ENCODE measurements around the gene TAB3.

Gene TAB3

DNA sequence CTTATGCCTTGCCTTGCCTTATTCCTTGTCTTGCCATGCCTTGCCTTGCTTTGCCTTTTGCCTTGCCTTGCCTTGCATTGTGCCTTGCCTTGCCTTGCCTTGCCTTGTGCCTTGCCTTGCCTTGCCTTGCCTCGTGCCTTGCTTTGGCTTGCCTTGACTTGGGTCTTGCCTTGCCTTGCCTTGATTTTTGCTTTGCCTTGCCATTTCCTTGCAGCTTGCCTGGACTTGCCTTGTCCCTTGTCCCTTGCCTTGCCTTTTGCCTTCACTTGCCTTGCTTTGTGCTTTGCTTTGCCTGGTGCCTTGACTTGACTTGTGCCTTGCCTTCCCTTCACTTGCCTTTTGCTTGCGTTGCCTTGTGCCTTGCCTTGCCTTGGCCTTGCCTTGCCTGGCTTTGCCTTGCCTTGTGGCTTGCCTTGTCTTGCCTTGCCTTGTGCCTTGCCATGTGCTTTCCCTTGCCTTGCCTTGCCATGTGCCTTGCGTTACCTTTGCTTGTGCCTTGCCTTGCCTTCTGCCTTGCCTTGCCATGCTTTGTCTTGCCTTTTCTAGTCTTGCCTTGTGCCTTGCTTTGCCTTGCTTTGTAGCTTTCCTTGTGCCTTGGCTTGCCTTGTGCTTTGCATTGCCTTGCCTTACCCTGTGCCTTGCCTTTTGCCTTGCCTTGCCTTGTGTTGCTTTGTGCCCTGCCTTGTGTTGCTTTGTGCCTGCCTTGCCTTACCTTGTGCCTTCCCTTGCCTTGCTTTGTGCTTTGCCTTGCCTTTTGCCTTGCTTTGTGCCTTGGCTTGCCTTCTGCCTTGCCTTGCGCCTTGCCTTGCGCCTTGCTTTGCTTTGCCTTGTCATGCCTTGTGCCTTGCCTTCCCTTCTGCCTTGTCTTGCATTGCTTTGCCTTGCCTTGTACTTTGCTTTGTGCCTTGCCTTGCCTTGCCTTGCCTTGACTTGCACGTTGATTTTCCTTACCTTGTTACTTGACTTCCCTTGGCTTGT, 92.8 kb downstream of the TAB3 start:
- Histone ChIP-seq H3K36me3 (ENCODE audit: control insufficient read depth in 2 of 2, insufficient read depth in 2 of 2, low read length in 2 of 2) (no peaks in the 10 kb centered on the region), H3K9ac (ENCODE audit: low read length in 2 of 2) (no peak overlapping the region), H3K27ac (ENCODE audit: low read length) (no peak overlapping the region), H3K9me3 (ENCODE audit: control insufficient read depth in 2 of 2, low read length in 2 of 2) (peaks cover 0 to 42% of the 10 kb centered on the region in 2 donors), H3K4me3 (ENCODE audit: low read length in 2 of 2) (no peak overlapping the region), H3K4me1 (ENCODE audit: control insufficient read depth, insufficient read depth, low read length) (no peaks in the 10 kb centered on the region), H3K27me3 (ENCODE audit: control insufficient read depth in 1 of 2, insufficient read depth in 2 of 2, low read length in 2 of 2) (peaks cover 0 to 14% of the 10 kb centered on the region in 2 donors)

DNA sequence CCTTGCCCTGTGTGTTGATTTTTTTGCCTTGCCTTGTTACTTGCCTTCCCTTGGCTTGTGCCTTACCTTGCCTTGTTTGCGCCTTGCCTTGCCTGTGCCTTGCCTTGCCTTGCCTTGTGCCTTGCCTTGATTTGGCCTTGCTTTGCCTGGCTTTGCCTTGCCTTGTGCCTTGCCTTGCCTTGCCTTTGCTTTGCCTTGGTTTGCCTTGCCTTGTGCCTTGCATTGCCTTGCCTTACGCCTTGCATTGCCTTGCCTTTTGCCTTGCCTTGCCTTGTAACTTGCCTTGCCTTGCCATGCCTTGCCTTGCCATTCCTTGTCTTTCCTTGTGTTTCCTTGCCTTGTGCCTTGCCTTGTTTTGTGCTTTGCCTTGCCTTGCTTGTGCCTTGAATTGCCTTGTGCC, 94.6 kb downstream of the TAB3 start:
- Histone ChIP-seq H3K9ac (ENCODE audit: low read length in 2 of 2) (no peak overlapping the region), H3K36me3 (ENCODE audit: control insufficient read depth in 2 of 2, insufficient read depth in 2 of 2, low read length in 2 of 2) (no peaks in the 10 kb centered on the region), H3K9me3 (ENCODE audit: control insufficient read depth in 2 of 2, low read length in 2 of 2) (peaks cover 0 to 40% of the 10 kb centered on the region in 2 donors), H3K4me1 (ENCODE audit: control insufficient read depth, insufficient read depth, low read length) (no peaks in the 10 kb centered on the region), H3K27ac (ENCODE audit: low read length) (no peak overlapping the region), H3K4me3 (ENCODE audit: low read length in 2 of 2) (no peak overlapping the region), H3K27me3 (ENCODE audit: control insufficient read depth in 1 of 2, insufficient read depth in 2 of 2, low read length in 2 of 2) (peaks cover 0 to 14% of the 10 kb centered on the region in 2 donors)

DNA sequence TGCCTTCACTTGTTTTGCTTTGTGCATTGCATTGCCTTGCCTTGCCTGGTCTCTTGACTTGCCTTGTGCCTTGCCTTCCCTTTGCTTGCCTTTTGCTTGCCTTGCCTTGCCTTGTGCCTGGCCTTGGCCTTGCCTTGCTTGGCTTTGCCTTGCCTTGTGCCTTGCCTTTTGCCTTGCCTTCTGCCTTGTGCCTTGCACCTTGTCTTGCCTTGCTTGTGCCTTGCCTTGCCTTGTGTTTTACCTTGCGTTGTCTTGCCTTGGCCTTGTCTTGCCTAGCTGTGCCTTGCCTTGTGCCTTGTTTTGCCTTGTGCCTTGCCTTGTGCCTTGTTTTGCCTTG, 95.3 kb downstream of the TAB3 start:
- H3K9me3 ChIP-seq (ENCODE audit: control insufficient read depth in 2 of 2, low read length in 2 of 2), result peaks cover 0 to 38% of the 10 kb centered on the region in 2 donors
- no peak overlapping the region for H3K27ac ChIP-seq (ENCODE audit: low read length)
- H3K4me1 ChIP-seq (ENCODE audit: control insufficient read depth, insufficient read depth, low read length), result no peaks in the 10 kb centered on the region
- H3K9ac ChIP-seq (ENCODE audit: low read length in 2 of 2), result no peak overlapping the region
- H3K4me3 ChIP-seq (ENCODE audit: low read length in 2 of 2), result no peak overlapping the region
- H3K36me3 ChIP-seq (ENCODE audit: control insufficient read depth in 2 of 2, insufficient read depth in 2 of 2, low read length in 2 of 2), result no peaks in the 10 kb centered on the region
- H3K27me3 ChIP-seq (ENCODE audit: control insufficient read depth in 1 of 2, insufficient read depth in 2 of 2, low read length in 2 of 2), result peaks cover 0 to 17% of the 10 kb centered on the region in 2 donors

DNA sequence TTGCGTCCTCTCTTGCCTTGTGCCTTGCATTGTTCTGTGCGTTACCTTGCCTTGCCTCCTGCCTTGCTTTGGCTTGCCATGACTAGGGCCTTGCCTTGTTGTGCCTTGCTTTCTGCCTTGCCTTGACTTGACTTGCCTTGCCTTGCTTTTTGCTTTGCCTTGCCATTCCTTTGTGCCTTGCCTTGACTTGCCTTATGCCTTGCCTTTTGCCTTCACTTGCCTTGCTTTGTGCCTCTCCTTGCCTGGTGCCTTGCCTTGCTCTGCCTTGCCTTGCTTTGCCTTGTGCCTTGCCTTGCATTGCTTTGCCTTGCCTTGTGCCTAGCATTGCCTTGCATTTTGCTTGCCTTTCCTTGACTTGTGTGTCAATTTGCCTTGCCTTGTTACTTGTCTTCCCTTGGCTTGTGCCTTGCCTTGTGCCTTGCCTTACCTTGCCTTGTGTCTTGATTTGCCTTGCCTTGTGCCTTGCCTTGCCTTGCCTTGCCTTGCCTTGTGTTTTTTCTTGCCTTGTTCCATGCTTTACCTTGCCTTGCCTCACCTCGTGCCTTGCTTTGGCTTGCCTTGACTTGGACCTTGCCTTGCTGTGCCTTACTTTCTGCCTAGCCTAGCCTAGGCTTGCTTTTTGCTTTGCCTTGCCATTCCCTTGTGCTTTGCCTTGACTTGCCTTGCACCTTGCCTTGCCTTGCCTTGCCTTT, 95.8 kb downstream of the TAB3 start:
- no peak overlapping the region for H3K9ac ChIP-seq (ENCODE audit: low read length in 2 of 2)
- no peak overlapping the region for H3K4me3 ChIP-seq (ENCODE audit: low read length in 2 of 2)
- no peaks in the 10 kb centered on the region for H3K36me3 ChIP-seq (ENCODE audit: control insufficient read depth in 2 of 2, insufficient read depth in 2 of 2, low read length in 2 of 2)
- H3K4me1 ChIP-seq (ENCODE audit: control insufficient read depth, insufficient read depth, low read length), result no peaks in the 10 kb centered on the region
- peaks cover 0 to 17% of the 10 kb centered on the region in 2 donors for H3K27me3 ChIP-seq (ENCODE audit: control insufficient read depth in 1 of 2, insufficient read depth in 2 of 2, low read length in 2 of 2)
- peaks cover 0 to 32% of the 10 kb centered on the region in 2 donors for H3K9me3 ChIP-seq (ENCODE audit: control insufficient read depth in 2 of 2, low read length in 2 of 2)
- no peak overlapping the region for H3K27ac ChIP-seq (ENCODE audit: low read length)

DNA sequence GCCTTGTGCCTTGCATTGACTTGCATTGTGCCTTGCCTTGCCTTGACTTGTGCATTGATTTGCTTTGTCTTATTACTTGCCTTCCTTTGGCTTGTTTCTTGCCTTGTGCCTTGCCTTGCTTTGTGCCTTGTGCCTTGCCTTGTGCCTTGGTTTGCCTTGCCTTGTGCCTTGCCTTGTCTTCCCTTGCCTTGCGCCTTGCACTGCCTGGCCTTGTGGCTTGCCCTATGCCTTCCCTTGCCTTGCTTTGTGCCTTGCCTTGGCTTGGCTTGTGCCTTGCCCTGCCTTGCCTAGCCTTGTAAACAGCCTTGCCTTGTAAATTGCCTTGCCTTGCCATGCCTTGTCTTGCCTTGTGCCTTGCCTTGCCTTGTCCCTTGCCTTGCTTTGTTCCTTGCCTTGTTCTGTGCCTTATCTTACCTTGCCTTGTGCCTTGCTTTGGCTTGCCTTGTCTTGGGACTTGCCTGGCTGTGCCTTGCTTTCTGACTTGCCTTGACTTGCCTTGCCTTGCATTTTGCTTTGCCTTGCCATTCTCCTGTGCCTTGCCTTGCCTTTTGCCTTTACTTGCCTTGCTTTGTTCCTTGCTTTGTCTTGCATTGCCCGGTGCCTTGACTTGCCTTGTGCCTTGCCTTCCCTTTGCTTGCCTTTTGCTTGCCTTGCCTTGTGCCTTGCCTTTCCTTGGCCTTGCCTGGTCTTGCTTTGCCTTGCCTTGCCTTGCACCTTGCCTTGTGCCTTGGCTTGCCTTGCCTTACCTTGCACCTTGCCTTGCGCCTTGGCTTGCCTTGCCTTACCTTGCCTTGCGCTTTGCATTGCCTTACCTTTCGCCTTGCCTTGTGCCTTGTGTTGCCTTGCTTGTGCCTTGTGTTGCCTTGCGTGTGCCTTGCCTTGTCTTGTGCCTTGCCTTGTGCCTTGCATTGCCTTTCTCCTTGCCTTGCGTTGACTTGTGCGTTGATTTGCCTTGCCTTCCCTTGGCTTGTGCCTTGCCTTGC, 97.5 kb downstream of the TAB3 start:
- H3K4me1 ChIP-seq (ENCODE audit: control insufficient read depth, insufficient read depth, low read length), result no peaks in the 10 kb centered on the region
- no peak overlapping the region for H3K27ac ChIP-seq (ENCODE audit: low read length)
- H3K4me3 ChIP-seq (ENCODE audit: low read length in 2 of 2), result no peak overlapping the region
- peaks cover 0 to 17% of the 10 kb centered on the region in 2 donors for H3K27me3 ChIP-seq (ENCODE audit: control insufficient read depth in 1 of 2, insufficient read depth in 2 of 2, low read length in 2 of 2)
- H3K36me3 ChIP-seq (ENCODE audit: control insufficient read depth in 2 of 2, insufficient read depth in 2 of 2, low read length in 2 of 2), result no peaks in the 10 kb centered on the region
- peaks cover 0 to 27% of the 10 kb centered on the region in 2 donors for H3K9me3 ChIP-seq (ENCODE audit: control insufficient read depth in 2 of 2, low read length in 2 of 2)
- H3K9ac ChIP-seq (ENCODE audit: low read length in 2 of 2), result no peak overlapping the region

DNA sequence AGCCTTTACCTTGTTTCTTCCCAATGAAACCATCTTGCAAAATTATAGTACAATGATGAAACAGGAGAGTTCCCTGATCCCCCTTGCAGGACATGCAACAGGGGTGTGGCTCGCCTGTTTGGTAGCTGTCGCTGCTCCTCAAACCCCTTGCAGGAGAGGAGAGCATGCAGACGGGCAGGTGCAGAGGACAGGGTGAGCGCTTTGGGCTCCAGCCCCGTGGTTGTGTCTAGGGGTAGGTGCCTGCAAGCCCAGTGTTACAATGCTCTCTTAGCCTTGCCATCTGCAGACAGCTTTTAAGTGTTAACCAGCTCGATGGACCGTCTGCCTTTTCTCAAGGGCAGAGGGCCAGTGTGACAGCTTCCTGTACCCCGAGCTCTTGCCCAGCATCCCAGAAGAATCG, 102.0 kb downstream of the TAB3 start:
- no peaks in the 10 kb centered on the region for H3K36me3 ChIP-seq (ENCODE audit: control insufficient read depth in 2 of 2, insufficient read depth in 2 of 2, low read length in 2 of 2)
- H3K27ac ChIP-seq (ENCODE audit: low read length), result no peak overlapping the region
- no peaks in the 10 kb centered on the region for H3K4me1 ChIP-seq (ENCODE audit: control insufficient read depth, insufficient read depth, low read length)
- H3K4me3 ChIP-seq (ENCODE audit: low read length in 2 of 2), result no peak overlapping the region
- H3K27me3 ChIP-seq (ENCODE audit: control insufficient read depth in 1 of 2, insufficient read depth in 2 of 2, low read length in 2 of 2), result peaks cover 0 to 7% of the 10 kb centered on the region in 2 donors
- peaks cover 0 to 9% of the 10 kb centered on the region in 2 donors for H3K9me3 ChIP-seq (ENCODE audit: control insufficient read depth in 2 of 2, low read length in 2 of 2)
- no peak overlapping the region for H3K9ac ChIP-seq (ENCODE audit: low read length in 2 of 2)

DNA sequence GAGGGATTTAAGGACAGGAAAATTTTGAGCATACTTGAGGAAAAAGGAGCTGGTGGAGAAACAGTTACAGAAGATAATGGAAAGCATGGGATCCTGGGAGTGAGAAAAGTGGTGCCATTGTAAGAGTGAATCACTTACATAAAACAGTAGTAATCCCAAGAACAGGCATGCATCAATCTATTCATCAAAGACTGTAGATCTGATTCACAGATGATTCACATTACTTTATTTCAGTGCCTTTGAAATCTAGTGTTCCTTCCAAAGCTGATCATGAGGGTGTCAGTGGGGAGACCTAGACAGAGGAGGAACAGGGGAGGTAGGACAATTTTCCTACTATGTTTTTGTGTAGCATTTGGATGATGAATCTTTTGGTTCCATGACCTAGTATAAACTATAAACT, 102.7 kb downstream of the TAB3 start:
- no peaks in the 10 kb centered on the region for H3K36me3 ChIP-seq (ENCODE audit: control insufficient read depth in 2 of 2, insufficient read depth in 2 of 2, low read length in 2 of 2)
- H3K4me1 ChIP-seq (ENCODE audit: control insufficient read depth, insufficient read depth, low read length), result no peaks in the 10 kb centered on the region
- peaks cover 0 to 6% of the 10 kb centered on the region in 2 donors for H3K27me3 ChIP-seq (ENCODE audit: control insufficient read depth in 1 of 2, insufficient read depth in 2 of 2, low read length in 2 of 2)
- no peak overlapping the region for H3K4me3 ChIP-seq (ENCODE audit: low read length in 2 of 2)
- H3K9ac ChIP-seq (ENCODE audit: low read length in 2 of 2), result no peak overlapping the region
- no peak overlapping the region for H3K27ac ChIP-seq (ENCODE audit: low read length)
- H3K9me3 ChIP-seq (ENCODE audit: control insufficient read depth in 2 of 2, low read length in 2 of 2), result peaks cover 0 to 9% of the 10 kb centered on the region in 2 donors

DNA sequence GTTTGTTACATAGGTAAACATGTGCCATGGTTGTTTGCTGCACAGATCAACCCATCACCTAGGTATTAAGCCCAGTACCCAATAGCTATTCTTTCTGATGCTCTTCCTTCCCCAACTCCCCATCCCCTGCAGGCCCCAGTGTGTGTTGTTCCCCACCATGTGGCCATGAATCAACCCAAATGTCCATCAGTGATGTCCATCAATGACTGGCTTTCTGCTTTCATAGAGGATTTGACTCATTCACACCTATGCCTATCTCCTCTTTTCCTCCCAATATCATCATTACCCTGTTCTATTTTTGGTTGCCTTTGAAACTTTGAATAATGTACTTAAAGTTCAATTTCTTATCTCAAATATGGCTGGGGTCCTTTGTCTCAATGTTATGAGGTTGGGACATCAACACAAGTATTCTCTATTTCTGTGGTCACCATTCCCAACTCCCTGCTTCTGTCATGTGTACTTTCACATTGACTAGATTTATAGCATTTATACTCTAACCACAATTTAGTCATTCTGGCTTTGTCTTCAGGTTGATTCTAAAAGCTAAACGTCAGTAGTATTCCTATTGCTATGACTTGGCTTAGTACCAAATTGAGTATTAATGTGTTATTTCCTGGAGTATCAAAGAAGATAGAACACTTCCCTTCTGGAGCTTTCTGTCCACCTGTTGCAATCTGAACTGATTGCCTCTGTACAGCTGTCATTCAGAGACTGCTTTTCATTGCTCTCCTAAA, 107.2 kb downstream of the TAB3 start:
- Histone ChIP-seq H3K27ac (ENCODE audit: low read length) (no peak overlapping the region), H3K4me3 (ENCODE audit: low read length in 2 of 2) (no peak overlapping the region), H3K36me3 (ENCODE audit: control insufficient read depth in 2 of 2, insufficient read depth in 2 of 2, low read length in 2 of 2) (no peaks in the 10 kb centered on the region)

DNA sequence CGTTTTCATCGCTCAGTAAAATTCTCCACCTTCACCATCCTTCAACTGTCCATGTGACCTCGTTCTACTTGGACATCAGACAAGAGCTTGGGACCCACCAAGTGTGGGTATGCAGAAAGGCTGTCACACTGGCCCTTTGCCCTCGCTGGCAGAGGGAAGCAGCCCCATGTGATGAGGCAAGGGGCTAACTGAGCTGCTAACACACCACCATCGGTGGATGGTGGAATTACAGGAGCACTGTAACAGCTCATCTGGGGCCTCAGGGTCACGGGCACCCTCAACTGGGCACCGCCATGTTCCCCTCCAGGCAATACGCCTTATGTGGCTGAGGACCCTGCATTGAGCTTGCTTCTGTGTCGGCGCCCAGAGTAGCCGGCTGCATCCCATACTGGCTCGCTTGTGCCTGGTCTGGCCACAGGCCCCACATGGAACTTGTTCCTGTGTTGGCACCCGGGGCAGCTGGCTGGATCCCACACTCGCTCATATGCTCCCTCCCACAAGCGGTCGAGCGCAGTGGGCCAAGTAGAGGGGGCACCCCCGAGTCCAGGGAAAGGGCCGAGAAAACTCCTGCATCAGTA, 109.5 kb downstream of the TAB3 start:
- H3K27ac ChIP-seq (ENCODE audit: low read length), result no peak overlapping the region
- H3K27me3 ChIP-seq (ENCODE audit: control insufficient read depth in 1 of 2, insufficient read depth in 2 of 2, low read length in 2 of 2), result no peaks in the 10 kb centered on the region
- H3K4me3 ChIP-seq (ENCODE audit: low read length in 2 of 2), result no peak overlapping the region
- no peaks in the 10 kb centered on the region for H3K36me3 ChIP-seq (ENCODE audit: control insufficient read depth in 2 of 2, insufficient read depth in 2 of 2, low read length in 2 of 2)
- H3K9me3 ChIP-seq (ENCODE audit: control insufficient read depth in 2 of 2, low read length in 2 of 2), result no peaks in the 10 kb centered on the region
- no peaks in the 10 kb centered on the region for H3K4me1 ChIP-seq (ENCODE audit: control insufficient read depth, insufficient read depth, low read length)
- H3K9ac ChIP-seq (ENCODE audit: low read length in 2 of 2), result no peak overlapping the region

More for the DNA sequence above, 107.2 kb downstream of the TAB3 start:
- no peaks in the 10 kb centered on the region for H3K27me3 ChIP-seq (ENCODE audit: control insufficient read depth in 1 of 2, insufficient read depth in 2 of 2, low read length in 2 of 2)
- H3K4me1 ChIP-seq (ENCODE audit: control insufficient read depth, insufficient read depth, low read length), result no peaks in the 10 kb centered on the region
- H3K9me3 ChIP-seq (ENCODE audit: control insufficient read depth in 2 of 2, low read length in 2 of 2), result no peaks in the 10 kb centered on the region
- no peak overlapping the region for H3K9ac ChIP-seq (ENCODE audit: low read length in 2 of 2)
